ENCODE measurements around the gene RSAD2.

Gene RSAD2

GRCh38 chr2:6943971-6944370 is 66.4 kb downstream of the RSAD2 start (continued):
- TF ChIP-seq PRDM2 (tag by site-specific recombination; IDR thresholded peaks at IDR 0.05; ENCODE audit: borderline replicate concordance) (no peak), ZBTB21 (tag by site-specific recombination; IDR thresholded peaks at IDR 0.05) (no peak)

- Histone ChIP-seq H3K27ac (ENCODE audit: extremely low read depth, low read depth, low read length) (no peak overlapping the region), H3K4me3 (ENCODE audit: low read depth, low read length) (no peak overlapping the region), H3K4me1 (ENCODE audit: control insufficient read depth, insufficient read depth, low read length) (no peaks in the 10 kb centered on the region), H3K36me3 (ENCODE audit: control insufficient read depth in 2 of 2, insufficient read depth in 1 of 2, low read length in 2 of 2) (peaks cover 0 to 18% of the 10 kb centered on the region in 2 experiments; a peak in 1 of 3 replicates), H3K9me3 (ENCODE audit: control insufficient read depth, insufficient read depth, low read depth, low read length) (no peaks in the 10 kb centered on the region)
- CTCF ChIA-PET = no interaction called here
- POLR2A ChIA-PET = no interaction called here
- TF ChIP-seq IKZF3 (tag by site-specific recombination; IDR thresholded peaks at IDR 0.05) (no peak), ZNF747 (tag by site-specific recombination; IDR thresholded peaks at IDR 0.05) (no peak), ZNF174 (tag by site-specific recombination; IDR thresholded peaks at IDR 0.05) (no peak), CTCF (tag by site-specific recombination; IDR thresholded peaks at IDR 0.05) (no peak), HOXC10 (CRISPR knock-in tag; IDR thresholded peaks at IDR 0.05) (no peak)
Measured at GRCh38 chr2:6944555-6944954, 67.0 kb downstream of the RSAD2 start.

- no peak overlapping the region for H3K27ac ChIP-seq (ENCODE audit: extremely low read depth, low read depth, low read length)
- POLR2A ChIA-PET = no interaction called here
- H3K9me3 ChIP-seq (ENCODE audit: control insufficient read depth, insufficient read depth, low read depth, low read length) = no peaks in the 10 kb centered on the region
- CTCF ChIA-PET = no interaction called here
- no peaks in the 10 kb centered on the region for H3K4me1 ChIP-seq (ENCODE audit: control insufficient read depth, insufficient read depth, low read length)
- H3K4me3 ChIP-seq (ENCODE audit: low read depth, low read length) = no peak overlapping the region
- peaks cover 0 to 18% of the 10 kb centered on the region in 2 experiments; a peak in 1 of 3 replicates for H3K36me3 ChIP-seq (ENCODE audit: control insufficient read depth in 2 of 2, insufficient read depth in 1 of 2, low read length in 2 of 2)
- TF ChIP-seq ZNF843 (tag by site-specific recombination; IDR thresholded peaks at IDR 0.05) (no peak), ZNF600 (tag by site-specific recombination; IDR thresholded peaks at IDR 0.05) (no peak), PRDM10 (tag by site-specific recombination; IDR thresholded peaks at IDR 0.05) (no peak), ZNF837 (tag by site-specific recombination; IDR thresholded peaks at IDR 0.05) (no peak), ZNF211 (tag by site-specific recombination; IDR thresholded peaks at IDR 0.05; ENCODE audit: low read depth) (no peak), ZNF830 (tag by site-specific recombination; IDR thresholded peaks at IDR 0.05; ENCODE audit: low read depth) (no peak), ZNF514 (tag by site-specific recombination; IDR thresholded peaks at IDR 0.05) (no peak), ZNF555 (tag by site-specific recombination; conservative IDR thresholded peaks at IDR 0.05) (no peak), ZBTB6 (tag by site-specific recombination; IDR thresholded peaks at IDR 0.05) (no peak), ZNF426 (tag by site-specific recombination; IDR thresholded peaks at IDR 0.05) (no peak), ZFP3 (tag by site-specific recombination; IDR thresholded peaks at IDR 0.05; ENCODE audit: low read depth) (no peak), KLF8 (tag by site-specific recombination; IDR thresholded peaks at IDR 0.05) (no peak), ZNF221 (tag by site-specific recombination; IDR thresholded peaks at IDR 0.05; ENCODE audit: borderline replicate concordance) (no peak), ZNF624 (tag by site-specific recombination; IDR thresholded peaks at IDR 0.05) (no peak)
Measured at GRCh38 chr2:6945087-6945813, 67.7 kb downstream of the RSAD2 start.
